ENCODE results near the gene ADGRD1. TPM values are rescaled to one million over a fixed set of nuclear protein-coding genes. Genes with fewer than 3 reads are reported as not detected.

The ADGRD1 gene
- total and polyA plus RNA-seq, 2 of the 8 experiments (the other 6 are each of a cell fraction or from before 2014, with no cell fraction given), result 0.36 to 0.48 TPM

DNA sequence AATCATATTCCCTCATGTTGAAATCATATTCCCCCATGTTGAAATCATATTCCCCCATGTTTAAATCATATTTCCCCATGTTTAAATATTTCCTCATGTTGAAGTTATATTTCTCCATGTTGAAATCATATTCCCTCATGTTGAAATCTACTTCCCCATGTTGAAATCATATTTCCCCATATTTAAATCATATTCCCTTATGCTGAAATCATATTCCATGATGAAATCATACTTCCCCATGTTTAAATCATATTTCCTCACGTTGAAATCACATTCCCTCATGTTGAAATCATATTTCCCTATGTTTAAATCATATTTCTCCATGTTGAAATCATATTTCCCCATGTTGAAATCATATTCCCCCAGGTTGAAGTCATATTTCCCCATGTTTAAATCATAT, 34.6 kb upstream of the ADGRD1 start:
- H2BK15ac ChIP-seq (ENCODE audit: low read length), result no peak overlapping the region
- no peaks in the 10 kb centered on the region for H3K23me2 ChIP-seq (ENCODE audit: low read depth, low read length)
- DNase-seq (ENCODE audit: low read depth in 1 of 2, low spot score in 2 of 2), result no peak
- H4K5ac ChIP-seq (ENCODE audit: insufficient read length, low read depth, low read length), result no peak overlapping the region
- H4K20me1 ChIP-seq (replicated peaks in 1 of 2; ENCODE audit: control insufficient read depth in 1 of 2, insufficient read depth in 2 of 2, low read length in 2 of 2), result no peaks in the 10 kb centered on the region
- H3K27ac ChIP-seq (ENCODE audit: low read depth, low read length), result no peak overlapping the region
- H3K36me3 ChIP-seq (ENCODE audit: control insufficient read depth in 2 of 4, insufficient read depth in 4 of 4, low read length in 3 of 4), result no peaks in the 10 kb centered on the region
- no peak overlapping the region for H2AFZ ChIP-seq (ENCODE audit: low read length)
- H3K23ac ChIP-seq (ENCODE audit: insufficient read length), result no peak overlapping the region
- H3K4me1 ChIP-seq (replicated peaks in 1 of 4; ENCODE audit: control insufficient read depth in 3 of 4, insufficient read depth in 4 of 4, low read length in 3 of 4), result peaks cover 0 to 2% (median 1%) of the 10 kb centered on the region in 4 experiments; a peak in 3 of 7 replicates
- no peak for TF ChIP-seq GTF2F1 (IDR thresholded peaks at IDR 0.05; ENCODE audit: borderline replicate concordance, low read depth, low read length)
- no peak for TF ChIP-seq SP2 (IDR thresholded peaks at IDR 0.05; ENCODE audit: low read length)
- TF ChIP-seq SAP30 (IDR thresholded peaks at IDR 0.05; ENCODE audit: insufficient read depth, insufficient replicate concordance, low read length), result no peak
- no peak for TF ChIP-seq JUN (IDR thresholded peaks at IDR 0.05; ENCODE audit: low read depth, low read length)
- no peak for TF ChIP-seq KDM4A (IDR thresholded peaks at IDR 0.05; ENCODE audit: low read depth, low read length, severe bottlenecking)
- TF ChIP-seq, protein P1, sequence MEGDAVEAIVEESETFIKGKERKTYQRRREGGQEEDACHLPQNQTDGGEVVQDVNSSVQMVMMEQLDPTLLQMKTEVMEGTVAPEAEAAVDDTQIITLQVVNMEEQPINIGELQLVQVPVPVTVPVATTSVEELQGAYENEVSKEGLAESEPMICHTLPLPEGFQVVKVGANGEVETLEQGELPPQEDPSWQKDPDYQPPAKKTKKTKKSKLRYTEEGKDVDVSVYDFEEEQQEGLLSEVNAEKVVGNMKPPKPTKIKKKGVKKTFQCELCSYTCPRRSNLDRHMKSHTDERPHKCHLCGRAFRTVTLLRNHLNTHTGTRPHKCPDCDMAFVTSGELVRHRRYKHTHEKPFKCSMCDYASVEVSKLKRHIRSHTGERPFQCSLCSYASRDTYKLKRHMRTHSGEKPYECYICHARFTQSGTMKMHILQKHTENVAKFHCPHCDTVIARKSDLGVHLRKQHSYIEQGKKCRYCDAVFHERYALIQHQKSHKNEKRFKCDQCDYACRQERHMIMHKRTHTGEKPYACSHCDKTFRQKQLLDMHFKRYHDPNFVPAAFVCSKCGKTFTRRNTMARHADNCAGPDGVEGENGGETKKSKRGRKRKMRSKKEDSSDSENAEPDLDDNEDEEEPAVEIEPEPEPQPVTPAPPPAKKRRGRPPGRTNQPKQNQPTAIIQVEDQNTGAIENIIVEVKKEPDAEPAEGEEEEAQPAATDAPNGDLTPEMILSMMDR (IDR thresholded peaks at IDR 0.05; ENCODE audit: control extremely low read depth in 1 of 3, insufficient read depth in 1 of 3, low read depth in 1 of 3, low read length in 3 of 3), result no peak
- no peak for TF ChIP-seq BCL11A (IDR thresholded peaks at IDR 0.05; ENCODE audit: low read depth in 2 of 2, low read length in 2 of 2)
- no peak for TF ChIP-seq ASH2L (IDR thresholded peaks at IDR 0.05; ENCODE audit: low read length)
- H2AK5ac ChIP-seq (ENCODE audit: low read depth, low read length), result no peak overlapping the region
- no peak overlapping the region for H4K91ac ChIP-seq (replicated peaks; ENCODE audit: insufficient read length, low read length)
- no peak overlapping the region for H3K14ac ChIP-seq (ENCODE audit: insufficient read length)
- H3K79me2 ChIP-seq (ENCODE audit: control insufficient read depth in 1 of 2, insufficient read depth in 2 of 2, low read length in 2 of 2), result no peaks in the 10 kb centered on the region
- H2BK20ac ChIP-seq (ENCODE audit: low read length), result no peak overlapping the region
- H2BK120ac ChIP-seq (replicated peaks; ENCODE audit: low read depth, low read length), result no peak overlapping the region
- no peak overlapping the region for H4K8ac ChIP-seq (ENCODE audit: extremely low read depth, insufficient read depth, low read length)
- WGBS, 2 experiments (ENCODE audit: extremely low coverage in 1 of 2, insufficient coverage in 1 of 2, insufficient read length in 1 of 2, insufficient replicate concordance in 2 of 2, low coverage in 1 of 2, low lambda C conversion rate in 2 of 2, missing lambda C conversion rate in 1 of 2), result 76% methylated on average over 1 of the region's 1 CpG; no CpG with 5 or more reads in 1 of the 2 experiments
- no peak overlapping the region for H2BK5ac ChIP-seq (ENCODE audit: low read depth, low read length)
- no peaks in the 10 kb centered on the region for H3K79me1 ChIP-seq (ENCODE audit: low read depth, low read length)
- POLR2A ChIA-PET (ENCODE audit: partially characterized antibody), result no interaction called here
- FAIRE-seq, result no peak
- H2BK12ac ChIP-seq (ENCODE audit: low read depth, low read length), result no peak overlapping the region
- H3K4me3 ChIP-seq (ENCODE audit: extremely low read depth in 1 of 4, insufficient read depth in 2 of 4, low read depth in 3 of 4, low read length in 4 of 4), result no peak overlapping the region
- H3K27me3 ChIP-seq (replicated peaks in 1 of 4; ENCODE audit: control insufficient read depth in 3 of 4, extremely low read depth in 1 of 4, insufficient read depth in 3 of 4, low read length in 3 of 4), result no peaks in the 10 kb centered on the region; a peak in 1 of 7 replicates
- H3K56ac ChIP-seq (replicated peaks; ENCODE audit: insufficient read length, low read depth, low read length), result no peak overlapping the region
- H3K4me2 ChIP-seq (ENCODE audit: insufficient read depth in 1 of 2, low read depth in 2 of 2, low read length in 2 of 2), result no peak overlapping the region
- H3K18ac ChIP-seq (ENCODE audit: extremely low read depth, low read length), result no peak overlapping the region
- no peak overlapping the region for H3K4ac ChIP-seq (replicated peaks; ENCODE audit: insufficient read length, low read depth, low read length)
- CTCF ChIA-PET (ENCODE audit: partially characterized antibody), result interaction anchor here (1.1 to 4.5 kb wide), 3 partner anchors 99 to 240 kb away, joined by 3 to 41 read pairs (median 4); no protein-coding TSS in a partner anchor
- no peak overlapping the region for H3K9ac ChIP-seq (replicated peaks in 1 of 4; ENCODE audit: extremely low read depth in 1 of 4, low read depth in 3 of 4, low read length in 3 of 4)
- no peaks in the 10 kb centered on the region; a peak in 2 of 4 replicates for H3K9me3 ChIP-seq (ENCODE audit: insufficient read depth in 2 of 2, low read depth in 1 of 2, low read length in 1 of 2)

Data from H1 (cell line).